HL-60 (cell line): ENCODE results near the gene DNAAF9.

Experiments
- POLR2AphosphoS5 ChIP-seq: IDR thresholded peaks from 2 replicates; pipeline ENCODE4 v1.6.1; 2012; ENCODE audit warnings: low read depth
- TF ChIP-seq, protein P1 (sequence below): IDR thresholded peaks from one replicate; pipeline ENCODE4 v1.5.1; 2011; ENCODE audit warnings: low read length, control low read depth, inconsistent platforms; ENCODE audit not compliant: insufficient read depth
- TF ChIP-seq, protein P2 (sequence below): IDR thresholded peaks from 2 replicates; pipeline ENCODE4 v1.6.1; 2012; ENCODE audit warnings: low read depth; ENCODE audit not compliant: insufficient replicate concordance

DNA sequence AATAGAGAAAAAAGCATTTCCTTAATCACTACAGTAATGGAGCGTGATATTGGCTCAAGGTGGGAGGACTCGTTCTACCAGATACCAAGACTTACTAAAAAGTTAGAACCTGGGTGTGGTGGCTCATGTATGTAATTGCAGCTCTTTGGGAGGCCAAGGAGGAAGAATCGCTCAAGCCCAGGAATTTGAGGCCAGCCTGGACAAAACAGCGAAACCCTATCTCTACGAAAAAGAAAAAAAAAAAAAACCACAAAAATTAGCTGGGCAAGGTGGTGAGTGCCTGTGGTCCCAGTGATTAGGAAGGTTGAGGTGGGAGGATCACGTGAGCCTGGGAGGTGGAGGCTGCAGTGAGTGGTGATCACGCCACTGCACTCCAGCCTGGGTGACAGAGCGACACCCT, 39.3 kb upstream of the DNAAF9 start:
- TF ChIP-seq, protein P1, sequence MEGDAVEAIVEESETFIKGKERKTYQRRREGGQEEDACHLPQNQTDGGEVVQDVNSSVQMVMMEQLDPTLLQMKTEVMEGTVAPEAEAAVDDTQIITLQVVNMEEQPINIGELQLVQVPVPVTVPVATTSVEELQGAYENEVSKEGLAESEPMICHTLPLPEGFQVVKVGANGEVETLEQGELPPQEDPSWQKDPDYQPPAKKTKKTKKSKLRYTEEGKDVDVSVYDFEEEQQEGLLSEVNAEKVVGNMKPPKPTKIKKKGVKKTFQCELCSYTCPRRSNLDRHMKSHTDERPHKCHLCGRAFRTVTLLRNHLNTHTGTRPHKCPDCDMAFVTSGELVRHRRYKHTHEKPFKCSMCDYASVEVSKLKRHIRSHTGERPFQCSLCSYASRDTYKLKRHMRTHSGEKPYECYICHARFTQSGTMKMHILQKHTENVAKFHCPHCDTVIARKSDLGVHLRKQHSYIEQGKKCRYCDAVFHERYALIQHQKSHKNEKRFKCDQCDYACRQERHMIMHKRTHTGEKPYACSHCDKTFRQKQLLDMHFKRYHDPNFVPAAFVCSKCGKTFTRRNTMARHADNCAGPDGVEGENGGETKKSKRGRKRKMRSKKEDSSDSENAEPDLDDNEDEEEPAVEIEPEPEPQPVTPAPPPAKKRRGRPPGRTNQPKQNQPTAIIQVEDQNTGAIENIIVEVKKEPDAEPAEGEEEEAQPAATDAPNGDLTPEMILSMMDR, result no peak
- TF ChIP-seq, protein P2, sequence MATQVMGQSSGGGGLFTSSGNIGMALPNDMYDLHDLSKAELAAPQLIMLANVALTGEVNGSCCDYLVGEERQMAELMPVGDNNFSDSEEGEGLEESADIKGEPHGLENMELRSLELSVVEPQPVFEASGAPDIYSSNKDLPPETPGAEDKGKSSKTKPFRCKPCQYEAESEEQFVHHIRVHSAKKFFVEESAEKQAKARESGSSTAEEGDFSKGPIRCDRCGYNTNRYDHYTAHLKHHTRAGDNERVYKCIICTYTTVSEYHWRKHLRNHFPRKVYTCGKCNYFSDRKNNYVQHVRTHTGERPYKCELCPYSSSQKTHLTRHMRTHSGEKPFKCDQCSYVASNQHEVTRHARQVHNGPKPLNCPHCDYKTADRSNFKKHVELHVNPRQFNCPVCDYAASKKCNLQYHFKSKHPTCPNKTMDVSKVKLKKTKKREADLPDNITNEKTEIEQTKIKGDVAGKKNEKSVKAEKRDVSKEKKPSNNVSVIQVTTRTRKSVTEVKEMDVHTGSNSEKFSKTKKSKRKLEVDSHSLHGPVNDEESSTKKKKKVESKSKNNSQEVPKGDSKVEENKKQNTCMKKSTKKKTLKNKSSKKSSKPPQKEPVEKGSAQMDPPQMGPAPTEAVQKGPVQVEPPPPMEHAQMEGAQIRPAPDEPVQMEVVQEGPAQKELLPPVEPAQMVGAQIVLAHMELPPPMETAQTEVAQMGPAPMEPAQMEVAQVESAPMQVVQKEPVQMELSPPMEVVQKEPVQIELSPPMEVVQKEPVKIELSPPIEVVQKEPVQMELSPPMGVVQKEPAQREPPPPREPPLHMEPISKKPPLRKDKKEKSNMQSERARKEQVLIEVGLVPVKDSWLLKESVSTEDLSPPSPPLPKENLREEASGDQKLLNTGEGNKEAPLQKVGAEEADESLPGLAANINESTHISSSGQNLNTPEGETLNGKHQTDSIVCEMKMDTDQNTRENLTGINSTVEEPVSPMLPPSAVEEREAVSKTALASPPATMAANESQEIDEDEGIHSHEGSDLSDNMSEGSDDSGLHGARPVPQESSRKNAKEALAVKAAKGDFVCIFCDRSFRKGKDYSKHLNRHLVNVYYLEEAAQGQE, result no peak
- no peak for TF ChIP-seq POLR2AphosphoS5
